Activated T-helper 9 cell treated with anti-CD3 and anti-CD28 coated beads, Interleukin-2, amount 50 U/mL, for 16 hours (primary cell): Measurements from ENCODE around the gene TNS1.

Experiments
- DNase-seq: peaks from one replicate; pipeline ENCODE4 v3.0.0-alpha.2; 2020; ENCODE audit warnings: low read depth

TNS1 gene

DNA sequence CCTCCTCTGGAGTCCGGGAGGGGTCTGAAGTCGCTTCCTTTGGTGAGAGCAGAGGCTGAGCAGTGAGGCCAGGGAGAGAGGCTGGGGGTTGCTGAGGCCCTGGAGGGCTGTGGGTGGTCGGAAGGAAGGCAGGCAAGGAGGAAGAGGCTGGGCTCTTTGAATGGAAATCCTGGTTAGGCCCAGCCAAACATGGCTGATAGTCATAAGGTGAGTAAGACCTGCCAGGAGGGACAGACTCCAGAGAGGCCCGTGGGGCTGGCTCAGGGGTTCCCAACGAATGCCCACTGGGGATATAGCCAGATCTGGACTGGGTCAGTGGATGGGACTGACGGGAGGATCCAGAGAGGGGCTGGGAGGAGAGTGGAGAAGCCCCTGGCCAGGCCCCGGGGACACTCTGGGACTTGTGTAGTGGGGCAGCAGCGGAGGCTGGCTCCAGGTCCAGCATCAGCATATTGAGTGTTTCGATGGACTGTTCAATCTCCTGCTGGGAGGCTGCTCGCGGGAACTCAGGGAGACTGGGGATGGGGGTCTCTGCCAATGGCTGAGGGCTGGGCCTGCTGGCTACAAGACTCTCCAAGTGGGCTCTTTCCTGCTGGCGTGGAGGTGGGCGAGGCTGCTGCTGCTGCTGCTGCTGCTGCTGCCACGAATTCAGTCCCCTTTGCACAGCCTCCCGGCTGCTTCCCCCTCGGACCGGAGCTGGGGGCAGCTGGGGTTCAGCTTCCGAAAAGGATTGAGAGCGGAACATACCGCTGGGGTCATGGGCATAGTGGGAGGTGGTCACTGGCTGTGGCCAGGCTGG lies 155.0 kb downstream of the TNS1 start:
- no peak for DNase-seq

DNA sequence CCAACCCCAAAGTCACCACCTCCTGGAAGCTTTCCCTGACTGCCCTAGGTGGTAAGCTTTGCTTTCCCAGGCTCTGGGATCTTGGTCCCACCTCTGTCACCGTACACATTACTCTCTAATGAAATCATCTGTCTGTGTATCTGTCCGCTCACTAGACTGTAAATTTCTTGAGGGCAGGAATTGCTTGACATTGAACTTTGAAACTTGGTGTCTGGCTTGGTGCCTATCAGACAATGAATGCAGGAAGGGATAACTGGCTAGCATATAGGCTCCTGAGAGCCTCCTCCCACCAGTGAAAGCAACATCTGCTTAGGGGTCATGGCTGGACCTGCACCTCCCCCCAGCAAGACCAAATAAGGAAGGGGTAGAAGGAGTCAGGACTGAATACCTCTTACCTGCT lies 155.7 kb downstream of the TNS1 start:
- DNase-seq = no peak

GRCh38 chr2:217846321-217846743 lies 156.5 kb downstream of the TNS1 start:
- DNase-seq = no peak

DNA sequence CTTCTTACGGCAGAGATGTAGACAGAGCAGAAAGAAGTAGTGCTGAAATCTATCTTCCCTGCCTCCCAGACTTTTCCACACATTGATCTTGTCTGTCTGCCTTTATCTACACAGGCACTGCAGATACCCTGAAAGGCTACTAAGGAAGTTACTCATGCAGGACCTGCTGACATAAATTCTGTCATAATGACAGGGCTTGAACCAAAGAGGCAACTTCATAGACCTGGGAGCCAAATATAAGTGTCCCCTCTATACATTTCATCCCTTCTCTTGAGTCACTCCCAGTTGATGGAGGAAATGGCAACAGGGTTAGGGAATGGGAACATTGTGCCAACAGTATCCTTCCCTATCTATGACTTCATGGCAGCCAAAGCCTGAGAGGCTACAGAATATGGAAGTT lies 157.5 kb downstream of the TNS1 start:
- DNase-seq = no peak

GRCh38 chr2:217844696-217845095 lies 158.1 kb downstream of the TNS1 start:
- no peak for DNase-seq

- DNase-seq = no peak
Measured at GRCh38 chr2:217843324-217843723, 159.5 kb downstream of the TNS1 start.

GRCh38 chr2:217842017-217842416 lies 160.8 kb downstream of the TNS1 start:
- DNase-seq = no peak

- no peak for DNase-seq
Measured at GRCh38 chr2:217840522-217840921, 162.3 kb downstream of the TNS1 start.

DNA sequence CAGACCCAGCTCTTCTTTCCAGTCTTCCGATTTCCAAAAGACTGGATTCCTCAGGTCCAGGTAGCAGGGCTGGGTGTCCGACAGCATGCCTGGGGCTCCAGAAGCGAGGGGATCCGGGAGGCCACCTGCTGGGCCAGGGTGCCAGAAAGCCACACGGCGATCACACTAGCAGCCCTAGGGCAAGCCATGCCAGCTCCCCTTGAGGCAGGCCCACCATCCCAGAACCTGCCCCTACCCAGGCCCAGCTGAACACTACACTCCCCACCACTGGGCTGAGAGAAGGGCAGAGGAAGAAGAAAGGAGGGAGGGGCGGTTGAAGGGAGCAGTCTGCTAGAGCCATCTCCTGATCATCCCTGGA lies 163.1 kb downstream of the TNS1 start:
- DNase-seq = no peak

DNA sequence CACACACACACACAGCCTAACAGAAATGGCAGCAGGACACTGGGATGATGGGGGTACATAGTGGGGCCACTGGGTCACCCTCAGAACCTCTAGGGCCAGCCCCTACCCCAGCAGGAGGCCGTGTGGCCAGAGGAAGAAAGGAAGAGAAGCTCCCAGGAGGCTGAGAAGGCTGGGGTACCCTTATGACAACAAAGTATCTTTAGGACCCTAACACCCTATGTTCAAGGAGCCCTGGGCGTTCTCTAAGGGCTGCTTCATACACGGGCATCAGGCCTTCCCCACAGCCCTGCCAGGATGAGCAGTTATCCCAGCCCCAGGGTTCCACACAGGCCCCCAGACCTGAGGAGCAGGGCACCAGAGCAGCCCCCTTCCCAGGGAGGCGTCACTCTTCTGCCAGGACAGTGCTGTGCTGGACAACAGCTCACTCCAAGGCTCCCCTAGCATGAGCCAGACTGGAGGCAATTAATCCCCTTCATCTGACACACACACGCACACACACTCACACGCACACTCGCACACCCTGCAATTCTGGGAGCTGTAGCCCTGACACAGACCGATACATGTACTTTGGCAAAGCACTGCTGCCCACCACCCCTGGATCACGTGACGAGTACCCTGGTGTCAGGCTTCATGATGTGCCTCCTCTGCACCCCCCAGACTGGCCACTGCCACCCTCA lies 163.6 kb downstream of the TNS1 start:
- DNase-seq = no peak

- DNase-seq = no peak
Measured at GRCh38 chr2:217838409-217838831, 164.4 kb downstream of the TNS1 start.

DNA sequence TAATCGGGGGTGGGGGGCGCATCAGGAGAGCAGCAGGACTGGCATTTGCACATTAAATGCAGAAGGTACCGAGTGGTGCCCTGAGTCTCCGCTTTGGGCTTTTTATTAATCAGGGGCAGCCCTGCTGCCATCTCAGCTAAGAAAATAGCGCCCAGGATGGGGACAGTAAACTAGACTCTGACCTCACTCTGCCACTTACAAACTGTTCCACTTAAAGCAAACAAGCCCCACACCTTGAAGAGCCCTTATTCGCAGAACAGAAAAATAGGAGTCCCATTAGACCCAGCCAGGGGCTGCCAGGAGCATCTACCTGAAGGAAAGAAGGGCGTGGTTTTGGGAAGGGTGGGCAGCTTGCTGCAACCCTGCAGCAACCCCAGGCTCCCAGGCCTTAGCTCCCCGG lies 165.3 kb downstream of the TNS1 start:
- DNase-seq = no peak

- no peak for DNase-seq
Measured at GRCh38 chr2:217836901-217837491, 165.8 kb downstream of the TNS1 start.

DNA sequence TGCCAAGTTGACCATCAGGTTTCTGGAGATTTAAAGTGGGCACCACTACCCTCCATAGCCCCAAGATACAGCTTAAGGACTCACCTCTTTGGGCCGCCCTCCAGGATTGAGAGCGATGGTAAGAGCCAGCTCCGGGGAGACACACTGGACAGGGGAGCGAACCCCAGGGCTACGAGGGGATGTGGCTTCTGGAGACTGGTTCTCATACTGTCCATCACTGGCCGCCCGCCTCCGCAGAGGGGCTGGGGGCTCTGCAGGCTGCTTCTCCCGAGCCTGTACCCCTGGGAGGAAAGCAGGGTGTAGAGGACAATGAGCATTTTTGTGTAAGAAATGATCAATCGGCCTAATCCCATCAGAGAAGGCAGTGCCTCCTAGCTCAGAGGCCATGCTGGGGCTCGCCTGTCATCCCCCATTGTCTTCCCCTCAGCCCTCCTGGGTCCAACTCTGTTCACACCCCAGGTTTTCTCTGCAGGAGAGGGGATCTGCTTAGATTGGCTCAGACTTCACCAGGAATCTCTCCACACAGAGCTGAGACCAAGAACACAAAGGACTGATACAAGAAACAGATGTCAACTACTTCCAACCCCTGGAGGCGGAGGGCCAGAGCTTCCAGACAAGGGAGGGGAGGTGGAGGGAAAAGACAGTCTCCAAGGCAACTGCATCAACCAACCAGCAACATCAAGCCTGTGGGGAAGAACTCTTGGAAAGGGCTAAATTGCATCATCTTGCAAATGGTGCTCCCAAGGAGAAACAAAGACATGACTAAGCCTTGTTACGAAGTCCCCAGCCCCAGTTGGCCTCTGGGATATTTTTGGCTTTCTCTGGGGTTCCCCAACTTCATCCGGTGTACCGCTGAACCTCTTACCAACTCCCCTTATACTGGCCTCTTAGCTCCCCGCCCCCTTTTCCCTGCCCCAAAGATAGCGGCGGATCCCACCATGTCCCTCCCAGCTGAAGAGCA lies 166.6 kb downstream of the TNS1 start:
- DNase-seq = no peak

- no peak for DNase-seq
Measured at GRCh38 chr2:217834744-217835513, 167.9 kb downstream of the TNS1 start.

DNA sequence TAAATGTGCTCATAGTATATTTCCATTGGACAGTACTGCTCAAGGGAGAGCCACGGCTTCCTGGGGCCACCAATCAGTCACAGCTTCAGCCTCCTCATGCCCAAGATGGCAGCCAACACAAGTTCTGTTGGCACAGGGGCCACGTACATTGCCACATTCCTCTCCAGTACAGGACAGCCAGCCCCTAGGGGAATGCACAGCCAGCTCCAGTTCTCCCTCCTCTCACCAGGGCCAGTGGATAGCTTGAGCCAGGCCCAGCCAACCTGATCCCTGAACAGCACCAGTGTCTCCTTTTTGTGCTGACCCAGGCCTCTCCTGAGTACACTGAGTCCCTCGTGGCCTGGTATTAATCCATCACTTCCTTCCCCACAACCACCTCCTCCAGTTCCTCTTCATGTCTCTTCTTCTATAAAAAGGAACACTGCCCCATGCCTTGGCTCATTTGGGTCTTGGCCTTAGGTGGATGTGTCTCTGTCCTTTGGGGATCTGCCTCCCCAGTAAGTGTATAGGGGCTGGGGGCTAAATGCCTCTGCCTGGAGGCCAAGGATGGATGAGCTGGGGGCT lies 168.7 kb downstream of the TNS1 start:
- no peak for DNase-seq

GRCh38 chr2:217833439-217833838 lies 169.4 kb downstream of the TNS1 start:
- no peak for DNase-seq

DNA sequence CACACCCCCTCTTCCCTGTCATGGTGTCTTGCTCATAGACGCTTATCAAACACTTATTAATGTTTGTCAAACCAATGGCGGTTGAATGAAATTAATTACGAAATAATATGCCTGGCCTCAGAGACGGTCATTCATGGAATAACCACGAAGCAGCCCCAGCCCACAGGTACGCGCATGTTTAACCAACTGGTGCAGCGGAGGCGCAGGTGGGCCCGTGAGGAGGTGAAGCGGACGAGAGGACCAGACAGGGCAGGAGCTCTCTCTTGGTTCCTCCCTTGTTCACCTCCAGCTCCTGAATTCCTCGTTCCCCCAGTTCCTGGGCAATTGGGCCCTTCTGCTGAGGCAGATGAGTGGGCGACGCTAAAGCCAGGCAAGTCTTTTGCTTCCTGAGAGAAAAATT lies 169.8 kb downstream of the TNS1 start:
- no peak for DNase-seq

DNA sequence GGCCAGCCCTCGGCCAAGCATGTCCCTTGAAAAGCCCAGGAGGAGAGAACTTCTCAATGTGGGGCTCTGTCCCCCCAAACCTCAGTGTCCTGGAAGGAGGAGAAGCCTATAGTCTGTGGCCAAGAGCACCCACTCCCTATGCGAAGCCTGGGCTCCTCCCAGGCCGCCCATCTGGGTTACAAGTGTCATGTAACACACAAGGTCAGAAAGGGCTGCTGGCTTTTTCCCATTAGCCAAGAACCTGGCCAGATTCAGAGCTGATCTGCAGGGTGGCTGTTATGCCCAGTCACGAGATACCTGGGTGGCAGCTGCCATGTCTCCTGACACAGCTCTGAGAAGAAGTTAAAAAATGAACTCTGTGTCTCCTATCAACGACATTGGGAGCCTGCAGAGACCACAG lies 170.7 kb downstream of the TNS1 start:
- DNase-seq = no peak

- no peak for DNase-seq
Measured at GRCh38 chr2:217831306-217831705, 171.5 kb downstream of the TNS1 start.

- no peak for DNase-seq
Measured at GRCh38 chr2:217830807-217831206, 172.0 kb downstream of the TNS1 start.
